HG02610 (cell line): ENCODE results near the gene SLC29A3.

Experiments used
- ATAC-seq: cut with Tn5 transposase; IDR thresholded peaks from one replicate; pipeline ENCODE4 v1.9.1; 2021; ENCODE audit warnings: mild to moderate bottlenecking, moderate library complexity; ENCODE audit not compliant: unreplicated experiment

Gene SLC29A3

GRCh38 chr10:71319800-71320392 is 837 bp downstream of the SLC29A3 start:
- ATAC-seq, result no peak

GRCh38 chr10:71320592-71320991 is 1.5 kb downstream of the SLC29A3 start:
- ATAC-seq, result no peak

- ATAC-seq, result no peak
Observed at GRCh38 chr10:71321386-71321785, 2.3 kb downstream of the SLC29A3 start.

GRCh38 chr10:71323407-71323806 is 4.3 kb downstream of the SLC29A3 start:
- ATAC-seq, result no peak

GRCh38 chr10:71324743-71325142 is 5.7 kb downstream of the SLC29A3 start:
- no peak for ATAC-seq

- no peak for ATAC-seq
Observed at GRCh38 chr10:71325267-71325666, 6.2 kb downstream of the SLC29A3 start.

GRCh38 chr10:71326464-71326881 is 7.4 kb downstream of the SLC29A3 start:
- no peak for ATAC-seq

GRCh38 chr10:71330789-71331404 is 11.8 kb downstream of the SLC29A3 start:
- no peak for ATAC-seq

- no peak for ATAC-seq
Observed at GRCh38 chr10:71331736-71332135, 12.7 kb downstream of the SLC29A3 start.

GRCh38 chr10:71332466-71332865 is 13.4 kb downstream of the SLC29A3 start:
- ATAC-seq, result no peak

- no peak for ATAC-seq
Observed at GRCh38 chr10:71333129-71333887, 14.2 kb downstream of the SLC29A3 start.

GRCh38 chr10:71334221-71334791 is 15.2 kb downstream of the SLC29A3 start:
- ATAC-seq, result no peak

- no peak for ATAC-seq
Observed at GRCh38 chr10:71335173-71335708, 16.2 kb downstream of the SLC29A3 start.

GRCh38 chr10:71336632-71337031 is 17.6 kb downstream of the SLC29A3 start:
- ATAC-seq, result no peak

- ATAC-seq, result no peak
Observed at GRCh38 chr10:71337219-71337701, 18.2 kb downstream of the SLC29A3 start.

- ATAC-seq, result no peak
Observed at GRCh38 chr10:71338728-71339495, 19.9 kb downstream of the SLC29A3 start.

GRCh38 chr10:71339796-71340589 is 20.9 kb downstream of the SLC29A3 start:
- no peak for ATAC-seq

GRCh38 chr10:71342573-71343391 is 23.7 kb downstream of the SLC29A3 start:
- no peak for ATAC-seq

GRCh38 chr10:71343392-71343773 is 24.3 kb downstream of the SLC29A3 start:
- ATAC-seq, result no peak
